ENCODE data around the gene FHOD3.

GRCh38 chr18:36590621-36591580 lies 293.4 kb downstream of the FHOD3 start:
- TF ChIP-seq MAZ (IDR thresholded peaks at IDR 0.05; ENCODE audit: borderline replicate concordance, low read depth, low read length) (no peak), ELK1 (IDR thresholded peaks at IDR 0.05; ENCODE audit: borderline replicate concordance, low read depth, low read length) (no peak), CTCF (conservative IDR thresholded peaks at IDR 0.05; ENCODE audit: low read depth, low read length) (no peak), USF2 (IDR thresholded peaks at IDR 0.05; ENCODE audit: low read depth, low read length) (no peak), POLR2A (IDR thresholded peaks at IDR 0.05; ENCODE audit: low read depth, low read length) (no peak), MXI1 (IDR thresholded peaks at IDR 0.05; ENCODE audit: borderline replicate concordance, low read depth, low read length) (no peak), CEBPB (IDR thresholded peaks at IDR 0.05; ENCODE audit: low read depth, low read length) (no peak), BHLHE40 (IDR thresholded peaks at IDR 0.05; ENCODE audit: low read depth, low read length) (no peak), MAFK (IDR thresholded peaks at IDR 0.05; ENCODE audit: low read depth, low read length) (no peak), RAD21 (IDR thresholded peaks at IDR 0.05; ENCODE audit: low read length) (no peak), RFX5 (IDR thresholded peaks at IDR 0.05; ENCODE audit: low read depth, low read length) (no peak), SMC3 (IDR thresholded peaks at IDR 0.05; ENCODE audit: low read depth, low read length) (no peak), FOS (IDR thresholded peaks at IDR 0.05; ENCODE audit: low read depth, low read length) (no peak)

Measured in IMR-90 (cell line).